Measurements from ENCODE around the gene LAMC1.

DNA sequence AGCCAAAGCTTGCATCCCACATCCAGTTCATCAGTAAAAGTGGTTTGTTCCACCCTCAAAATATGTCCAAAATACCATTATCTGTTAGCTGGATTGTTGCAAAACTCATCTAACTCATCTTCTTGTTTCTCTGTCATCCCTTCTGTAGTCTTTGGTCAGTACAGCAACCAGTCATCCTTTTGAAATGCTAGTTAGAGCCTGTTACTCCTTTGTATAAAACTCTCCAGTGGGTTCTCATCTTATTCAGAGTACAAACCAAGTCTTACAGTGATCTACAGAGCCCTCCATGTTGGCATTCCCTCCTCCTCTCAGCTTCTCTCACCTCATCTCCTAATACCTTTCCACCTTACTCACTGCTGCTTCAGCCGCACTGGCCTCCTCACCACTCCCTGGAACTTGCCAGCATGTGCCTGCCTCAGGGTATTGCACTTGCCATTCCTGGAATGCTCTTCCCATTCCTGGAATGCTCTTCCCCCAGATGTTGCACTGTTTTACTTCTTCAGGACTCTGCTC lies 70.6 kb downstream of the LAMC1 start:
- TF ChIP-seq CTCF (IDR thresholded peaks at IDR 0.05): no peak
- no peak for TF ChIP-seq POLR2AphosphoS5 (IDR thresholded peaks at IDR 0.05)
- TF ChIP-seq POLR2A (IDR thresholded peaks at IDR 0.05): no peak
